HG02759 (cell line): ENCODE results near the gene CTRB1.

Source experiments
- ATAC-seq: cut with Tn5 transposase; IDR thresholded peaks from one replicate; pipeline ENCODE4 v1.9.1; 2021; ENCODE audit warnings: mild to moderate bottlenecking, moderate library complexity; ENCODE audit not compliant: unreplicated experiment

Gene CTRB1

GRCh38 chr16:75225092-75225491 is 6.3 kb downstream of the CTRB1 start:
- no peak for ATAC-seq

DNA sequence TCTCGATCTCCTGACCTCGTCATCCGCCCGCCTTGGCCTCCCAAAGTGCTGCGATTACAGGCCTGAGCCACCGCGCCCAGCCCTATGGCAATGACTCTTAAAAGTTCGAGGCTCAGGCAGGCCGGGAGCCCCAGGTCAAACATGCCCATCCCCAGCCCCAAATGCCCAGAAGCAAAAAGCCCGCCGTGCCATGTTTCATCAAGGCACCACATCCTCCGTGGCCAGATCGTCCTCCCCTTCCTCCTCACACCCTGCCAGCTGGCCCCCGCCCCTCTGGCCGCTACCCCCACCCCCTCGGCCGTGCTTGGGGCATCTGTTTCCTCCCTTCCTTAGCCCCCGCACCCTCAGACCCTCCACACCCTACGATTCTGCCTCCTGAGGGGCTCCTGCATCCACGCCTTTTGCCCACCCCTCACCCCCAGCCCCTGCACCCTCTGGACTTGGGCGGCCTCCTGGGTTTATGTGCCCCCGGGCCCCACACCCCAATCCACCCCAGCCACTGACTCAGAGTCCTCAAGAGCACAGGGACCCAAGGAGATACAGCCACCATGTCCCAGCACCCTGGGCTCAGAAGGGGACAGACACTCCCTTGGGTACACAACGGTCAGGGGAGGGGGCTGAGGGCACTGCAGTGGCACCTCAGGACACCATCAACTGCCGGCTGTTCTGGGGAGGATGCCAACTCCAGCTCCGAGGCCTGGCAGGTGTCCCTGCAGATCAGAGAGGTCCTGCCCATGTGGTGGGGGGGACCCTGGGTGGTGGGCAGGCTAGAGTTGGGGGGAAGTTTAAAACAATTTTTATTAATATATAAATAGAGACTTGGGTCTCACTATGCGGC is 7.1 kb downstream of the CTRB1 start:
- ATAC-seq, result no peak

DNA sequence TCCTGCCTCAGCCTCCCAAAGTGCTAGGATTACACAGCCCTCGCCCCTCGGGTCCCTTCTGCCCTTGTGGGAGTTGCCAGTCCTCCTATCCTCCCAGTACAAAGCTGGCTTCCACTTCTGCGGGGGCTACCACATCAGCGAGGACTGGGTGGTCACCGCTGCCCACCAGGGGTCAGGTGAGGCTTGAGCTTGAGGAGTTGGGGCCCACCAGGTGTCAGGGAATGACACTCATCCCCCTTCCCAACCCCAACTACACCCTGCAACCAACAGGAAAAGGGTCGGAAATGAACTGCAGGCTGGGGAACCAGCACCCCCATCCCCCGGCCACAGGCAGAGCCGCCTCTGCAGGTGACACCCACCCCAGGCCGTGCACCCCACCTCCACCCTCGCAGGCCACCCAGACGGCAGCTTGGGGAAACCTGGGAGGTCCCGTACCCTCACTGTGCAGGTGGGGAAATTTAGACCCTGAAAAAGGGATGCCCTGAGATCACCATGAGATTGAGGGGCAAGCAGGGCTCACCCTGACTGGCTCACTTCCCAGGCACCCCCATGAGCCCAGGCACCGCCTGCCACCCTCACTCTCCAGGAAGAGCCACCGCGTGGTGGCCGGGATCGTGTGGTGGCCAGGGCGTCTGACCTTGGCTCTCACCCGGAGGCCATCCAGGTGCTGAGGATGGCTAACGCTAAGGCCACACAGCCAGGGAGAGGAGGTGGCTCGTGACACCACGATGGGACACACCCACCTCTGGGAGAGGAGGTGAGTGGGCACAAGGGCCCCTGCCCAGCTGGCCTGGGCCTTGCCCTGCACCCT is 8.0 kb downstream of the CTRB1 start:
- no peak for ATAC-seq

DNA sequence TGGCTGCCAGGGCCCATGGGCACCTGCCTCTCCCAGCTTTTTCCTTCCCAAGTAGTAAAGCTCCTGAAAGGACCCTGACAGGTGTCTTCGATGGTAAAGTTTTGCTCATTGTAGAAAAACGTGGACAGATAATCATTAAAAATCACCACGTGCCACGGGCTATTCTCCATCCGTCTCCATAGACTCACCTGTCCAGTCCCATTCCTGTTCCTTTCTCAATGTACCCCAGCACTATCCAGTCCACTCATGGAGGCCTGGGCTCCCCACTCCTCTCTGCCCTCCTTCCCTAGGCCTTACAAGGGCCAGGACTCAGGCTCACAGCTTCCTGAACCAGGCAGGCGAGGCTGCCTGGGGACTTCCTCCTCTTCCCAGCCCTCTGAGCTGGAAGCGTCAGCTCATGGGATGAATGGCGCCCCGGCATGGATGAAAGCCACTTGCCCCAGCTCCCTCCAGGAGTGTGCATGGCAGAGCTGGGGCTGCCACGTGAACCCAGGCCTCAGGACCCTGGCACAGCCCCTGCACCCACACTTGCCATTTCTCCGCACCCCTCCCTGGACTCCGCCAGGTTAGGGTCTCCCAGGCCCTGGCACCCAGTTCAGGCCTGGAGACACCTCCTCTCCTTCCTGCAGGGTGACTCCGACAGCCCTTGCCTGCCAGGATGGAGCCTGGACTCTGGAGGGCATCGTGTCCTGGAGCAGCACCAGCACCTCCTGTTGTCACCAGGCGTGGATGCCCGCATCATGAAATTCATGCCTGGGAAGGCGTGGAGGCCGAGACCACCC is 8.8 kb downstream of the CTRB1 start:
- no peak for ATAC-seq

DNA sequence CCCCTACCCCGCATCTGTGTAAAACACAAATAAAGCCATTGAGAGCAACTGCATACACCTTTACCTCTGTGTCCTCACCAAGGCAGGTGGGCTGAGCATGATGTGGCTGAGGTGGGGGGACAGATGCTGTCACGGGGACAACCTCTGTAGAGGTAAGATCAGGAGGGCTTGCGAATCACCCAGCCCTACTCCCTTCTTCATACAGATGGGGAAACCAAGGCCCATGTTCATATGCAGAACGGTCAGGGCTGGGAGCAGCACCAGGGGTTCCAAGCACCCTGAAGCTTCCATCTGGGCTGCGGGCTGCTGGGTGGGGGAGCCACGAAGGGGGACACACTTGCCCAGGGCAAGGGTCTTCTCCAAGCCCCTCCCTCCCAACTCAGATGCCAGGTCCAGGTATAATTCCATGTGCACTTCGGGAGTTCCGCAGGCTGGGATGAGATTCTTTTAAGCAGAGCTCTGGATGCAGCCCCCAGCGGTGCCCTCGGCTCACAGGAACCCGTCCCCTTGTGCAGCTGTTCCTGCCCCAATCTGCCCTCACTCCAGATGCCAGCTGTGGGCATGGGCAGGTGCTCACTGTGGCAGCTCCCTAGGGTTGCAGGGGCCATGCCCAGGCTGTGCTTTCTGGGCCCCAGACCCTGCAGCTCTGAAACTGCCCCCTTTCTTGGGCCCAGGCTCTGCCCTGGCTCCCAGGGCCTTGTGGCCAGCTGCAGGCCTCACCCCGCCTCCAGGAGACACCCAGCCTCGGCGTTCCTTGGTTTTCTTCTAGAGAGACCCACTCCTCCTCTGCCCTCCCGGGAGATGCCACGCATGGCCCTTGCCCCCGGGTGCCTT is 9.6 kb downstream of the CTRB1 start:
- no peak for ATAC-seq

DNA sequence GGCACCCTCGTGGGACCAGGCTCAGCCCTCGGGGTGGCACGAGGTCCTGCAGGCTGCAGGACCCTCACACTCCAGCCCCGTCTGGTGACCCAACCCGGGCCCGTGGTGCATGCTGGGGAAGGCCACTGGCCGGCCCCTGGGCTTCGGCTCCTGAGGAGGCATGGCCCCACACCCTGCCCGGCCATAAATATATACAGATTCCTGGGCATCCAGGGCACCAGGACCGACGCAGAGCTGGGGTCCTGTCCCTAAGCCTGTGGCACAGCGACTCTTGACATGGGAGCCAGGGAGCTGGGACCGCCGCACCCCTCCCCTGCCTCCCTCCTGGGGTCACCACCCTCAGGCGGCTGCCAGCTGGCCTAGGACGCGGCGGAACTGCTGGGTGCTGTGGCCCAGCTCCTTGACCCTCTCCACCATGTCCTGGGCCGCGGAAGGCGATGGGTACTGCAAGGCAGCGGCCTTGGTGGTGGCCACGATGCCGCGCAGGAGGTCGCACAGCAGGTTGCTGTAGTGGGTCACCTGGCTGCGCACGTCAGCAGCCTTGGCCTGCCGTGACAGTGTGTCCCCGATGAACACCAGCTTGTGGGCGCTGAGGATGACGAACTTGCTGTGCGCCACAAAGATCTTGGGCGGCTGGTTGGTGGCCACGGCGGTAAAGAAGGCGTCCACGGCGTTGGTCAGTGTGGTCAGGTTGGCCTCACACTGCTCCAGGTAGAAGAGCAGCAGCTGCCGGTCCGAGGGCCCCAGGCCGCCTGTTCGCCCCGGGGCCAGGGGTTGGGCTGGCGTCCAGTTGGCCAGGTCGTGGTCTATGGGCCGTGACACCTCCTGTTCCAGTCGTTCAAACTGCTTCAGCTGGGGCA is 10.6 kb downstream of the CTRB1 start:
- ATAC-seq, result no peak

GRCh38 chr16:75230471-75231110 is 11.8 kb downstream of the CTRB1 start:
- no peak for ATAC-seq

DNA sequence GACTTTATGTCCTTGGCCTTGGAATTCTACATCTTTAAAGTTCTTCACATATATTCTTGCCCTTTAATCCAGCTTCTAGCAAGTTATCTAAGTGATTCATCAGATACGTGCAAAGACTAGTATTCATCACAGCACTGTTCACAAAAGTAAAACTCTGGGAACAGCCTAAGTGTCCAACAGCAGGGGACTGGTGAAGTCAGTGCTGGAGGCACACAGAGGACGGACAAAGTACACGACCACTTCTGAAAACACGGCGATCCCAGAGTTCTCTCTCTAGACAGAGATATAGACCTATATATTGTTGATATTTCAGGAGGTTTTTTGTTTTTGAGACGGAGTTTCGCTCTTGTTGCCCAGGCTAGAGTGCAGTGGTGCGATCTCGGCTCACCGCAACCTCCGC is 12.8 kb downstream of the CTRB1 start:
- no peak for ATAC-seq

- no peak for ATAC-seq
These were observed 14.8 kb downstream of the CTRB1 start for GRCh38 chr16:75233611-75233938.

DNA sequence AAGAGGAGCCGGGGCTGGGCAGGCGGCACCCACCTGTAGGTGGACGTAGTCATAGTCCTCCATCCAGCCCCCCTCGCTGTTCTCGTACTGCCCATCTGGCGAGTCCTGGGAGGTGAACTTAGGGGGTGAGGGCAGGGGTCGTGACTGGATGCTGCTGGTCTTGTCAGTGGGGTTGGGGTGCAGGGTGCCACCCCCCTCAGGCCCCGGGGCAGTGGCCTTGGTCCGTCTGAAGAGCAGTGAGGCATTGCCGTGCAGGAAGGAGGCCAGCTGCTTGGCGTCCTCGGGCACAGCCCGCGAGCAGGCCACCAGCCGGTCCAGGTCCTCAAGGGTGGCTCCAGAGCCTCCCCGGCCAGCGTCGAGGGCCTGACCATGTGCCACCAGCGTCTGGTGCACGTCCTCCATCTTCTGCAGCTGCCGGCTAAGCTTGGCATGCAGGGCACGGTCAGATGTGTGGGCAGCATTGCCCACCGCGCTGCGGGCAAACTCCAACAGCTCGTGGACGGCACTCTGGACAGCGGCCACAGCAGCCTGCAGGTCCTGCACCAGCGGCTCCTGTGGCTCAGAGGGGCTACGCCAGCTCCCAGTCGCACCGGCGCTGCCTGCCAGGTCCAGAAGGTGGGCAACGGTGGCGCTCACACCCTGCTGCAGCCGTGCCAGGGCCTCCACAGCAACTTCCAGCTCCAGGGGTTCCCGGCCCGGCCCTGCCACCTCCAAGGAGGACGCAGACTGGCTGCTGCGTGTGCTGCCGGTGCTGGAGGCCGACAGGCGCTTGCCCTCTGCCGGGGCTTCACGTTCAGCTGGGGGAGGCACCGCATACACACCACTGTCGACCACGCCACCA is 16.3 kb downstream of the CTRB1 start:
- ATAC-seq, result no peak

DNA sequence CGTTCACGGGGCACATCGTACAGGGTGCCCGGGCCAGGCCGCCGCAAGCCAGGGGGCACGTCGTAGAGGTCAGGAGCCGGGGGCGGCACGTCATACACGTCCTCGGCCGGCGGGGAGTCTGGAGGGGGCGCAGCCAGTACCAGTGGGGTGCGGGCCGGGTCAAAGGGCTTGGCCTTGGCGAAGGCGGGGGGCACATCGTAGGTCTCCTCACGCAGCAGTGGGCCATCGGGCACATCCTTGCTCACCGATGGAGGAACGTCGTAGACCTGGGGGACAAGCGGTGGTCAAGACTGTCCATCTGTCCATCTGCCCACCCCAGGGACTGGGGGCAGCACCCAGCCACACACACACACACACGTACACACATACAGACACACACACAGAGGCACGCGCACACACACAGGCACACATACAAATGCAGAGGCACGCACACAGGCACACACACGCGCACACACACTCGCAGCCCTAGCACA is 17.0 kb downstream of the CTRB1 start:
- no peak for ATAC-seq

- no peak for ATAC-seq
These were observed 17.4 kb downstream of the CTRB1 start for GRCh38 chr16:75236232-75236631.

DNA sequence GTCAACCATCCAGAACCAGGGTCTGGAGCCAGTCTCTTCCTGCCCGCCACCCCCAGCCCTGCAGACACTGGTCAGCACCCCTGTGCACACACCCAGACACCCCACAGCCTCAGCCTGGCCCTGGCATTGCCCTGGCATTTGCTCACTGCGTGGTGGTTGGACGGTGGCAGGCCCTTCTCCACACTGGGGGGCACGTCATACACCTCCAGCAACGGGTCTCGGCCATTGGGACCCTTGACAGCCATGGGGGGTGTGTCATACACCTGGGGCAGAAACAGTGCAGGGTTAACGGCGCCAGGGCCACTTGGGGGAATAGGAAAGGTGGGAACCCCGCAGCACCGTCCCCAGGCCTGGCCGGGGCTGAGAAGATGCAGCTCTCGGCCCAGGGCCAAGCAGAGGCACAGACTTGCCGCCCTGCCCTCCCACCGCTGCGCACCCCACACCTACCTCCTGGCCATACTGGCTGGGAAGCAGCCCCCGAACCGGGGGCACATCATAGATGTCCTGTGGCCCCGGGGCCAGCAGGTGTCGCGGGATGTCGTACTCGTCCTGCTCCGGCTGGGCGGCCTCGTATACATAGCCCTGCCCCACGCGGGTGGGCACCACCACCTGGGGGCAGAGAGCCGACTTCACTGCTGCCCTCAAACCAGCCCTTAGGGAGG is 18.1 kb downstream of the CTRB1 start:
- ATAC-seq, result no peak

DNA sequence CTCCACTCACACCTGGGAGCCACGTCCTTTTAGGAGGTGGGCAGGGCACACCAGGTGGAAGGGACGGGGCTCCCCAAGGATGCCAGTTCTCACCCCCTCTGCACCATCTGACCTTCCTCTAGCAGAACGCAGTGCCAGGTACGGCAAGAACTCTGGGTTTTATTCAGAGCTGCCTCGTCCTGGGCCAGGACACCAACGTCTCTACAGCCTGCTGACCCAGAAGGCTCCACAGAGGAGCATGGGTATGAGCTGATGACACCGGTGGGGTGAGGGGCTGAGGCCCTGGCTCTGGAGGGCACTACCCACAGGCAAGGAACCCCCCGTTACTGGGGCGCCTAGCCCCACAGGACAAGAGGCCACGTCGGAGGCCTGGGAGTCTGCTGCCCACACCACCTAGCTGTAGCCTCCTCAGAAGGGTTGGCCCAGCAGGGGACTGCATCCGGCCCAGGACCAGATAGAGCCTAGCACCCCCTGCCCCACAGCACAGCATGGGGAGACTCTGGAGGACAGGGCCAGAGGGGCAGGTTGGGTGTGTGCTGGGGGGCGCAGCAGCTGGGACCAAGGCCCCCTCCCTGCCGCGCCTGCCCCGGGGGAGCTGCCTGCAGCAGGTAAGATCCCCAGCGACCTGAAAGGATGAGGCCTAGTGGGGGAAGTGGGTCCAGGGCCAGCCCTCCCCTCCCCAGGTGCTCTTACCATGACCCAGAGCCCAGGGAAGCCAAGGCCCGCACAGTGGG is 18.8 kb downstream of the CTRB1 start:
- no peak for ATAC-seq

GRCh38 chr16:75238132-75238852 is 19.5 kb downstream of the CTRB1 start:
- ATAC-seq, result no peak

DNA sequence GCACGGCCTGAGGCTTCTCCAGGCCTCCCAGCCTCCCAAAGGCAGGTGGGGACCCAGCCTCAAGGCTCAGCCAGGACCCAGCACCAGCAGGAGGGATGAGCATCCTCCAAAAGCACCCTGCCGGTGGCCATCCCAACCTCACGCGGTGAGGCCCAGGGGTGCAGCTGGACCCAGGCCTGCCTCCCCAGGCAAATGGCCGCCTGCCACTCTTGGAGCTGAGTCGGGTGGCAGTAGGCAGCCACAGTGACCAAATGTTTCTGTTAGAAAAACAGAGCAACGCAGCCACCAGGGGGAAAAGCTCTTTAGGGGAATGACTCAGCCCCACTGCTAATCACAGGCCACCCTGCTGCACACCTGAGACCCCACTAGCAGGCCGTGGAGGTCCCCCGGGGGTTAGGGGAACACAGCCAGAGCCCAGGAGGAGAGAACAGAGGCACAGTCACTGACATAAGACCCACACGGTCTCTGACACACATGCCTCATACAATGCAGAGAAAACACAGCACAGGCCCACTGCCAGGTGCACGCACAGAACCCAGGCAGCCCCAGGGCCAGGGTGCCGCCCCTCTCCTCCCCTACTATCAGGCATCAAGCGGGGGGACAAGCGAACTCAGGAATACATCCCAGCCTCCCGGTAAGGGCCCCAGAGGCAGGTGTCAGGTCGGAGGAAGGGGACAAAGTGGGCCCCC is 20.2 kb downstream of the CTRB1 start:
- ATAC-seq, result no peak
